PC-3 (cell line): ENCODE measurements around the gene SPC24.

Experiments
- EZH2phosphoT487 ChIP-seq: fragments of 300-600 bp; sonication (generic); IDR thresholded peaks from 2 replicates; pipeline ENCODE4 v1.6.1; 2018; ENCODE audit warnings: mild to moderate bottlenecking, antibody characterized with exemption, low read length, borderline replicate concordance
- TF ChIP-seq, protein P1 (sequence below): fragments of 300-600 bp; sonication (generic); conservative IDR thresholded peaks from 2 replicates; pipeline ENCODE4 v1.5.1; 2017; ENCODE audit warnings: antibody characterized with exemption, low read depth, mild to moderate bottlenecking, low read length

GRCh38 chr19:11108746-11109145, 46.8 kb downstream of the SPC24 start:
- TF ChIP-seq, protein P1, sequence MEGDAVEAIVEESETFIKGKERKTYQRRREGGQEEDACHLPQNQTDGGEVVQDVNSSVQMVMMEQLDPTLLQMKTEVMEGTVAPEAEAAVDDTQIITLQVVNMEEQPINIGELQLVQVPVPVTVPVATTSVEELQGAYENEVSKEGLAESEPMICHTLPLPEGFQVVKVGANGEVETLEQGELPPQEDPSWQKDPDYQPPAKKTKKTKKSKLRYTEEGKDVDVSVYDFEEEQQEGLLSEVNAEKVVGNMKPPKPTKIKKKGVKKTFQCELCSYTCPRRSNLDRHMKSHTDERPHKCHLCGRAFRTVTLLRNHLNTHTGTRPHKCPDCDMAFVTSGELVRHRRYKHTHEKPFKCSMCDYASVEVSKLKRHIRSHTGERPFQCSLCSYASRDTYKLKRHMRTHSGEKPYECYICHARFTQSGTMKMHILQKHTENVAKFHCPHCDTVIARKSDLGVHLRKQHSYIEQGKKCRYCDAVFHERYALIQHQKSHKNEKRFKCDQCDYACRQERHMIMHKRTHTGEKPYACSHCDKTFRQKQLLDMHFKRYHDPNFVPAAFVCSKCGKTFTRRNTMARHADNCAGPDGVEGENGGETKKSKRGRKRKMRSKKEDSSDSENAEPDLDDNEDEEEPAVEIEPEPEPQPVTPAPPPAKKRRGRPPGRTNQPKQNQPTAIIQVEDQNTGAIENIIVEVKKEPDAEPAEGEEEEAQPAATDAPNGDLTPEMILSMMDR, result no peak
- no peak for TF ChIP-seq EZH2phosphoT487
